Sigmoid colon (tissue), 7 donors: ENCODE results near the gene FIGNL2. TPM values are rescaled to one million over a fixed set of nuclear protein-coding genes. Genes with fewer than 3 reads are reported as not detected.

Source experiments
- DNase-seq: peaks from one replicate; pipeline ENCODE4 v3.0.0-alpha.2; 2019
- H3K27ac ChIP-seq, 4 donors: fragments of 200-600 bp; sonication (generic); one replicate each; pipeline ENCODE4 v1.5.1; 2016 to 2019; ENCODE audit warnings: mild to moderate bottlenecking in 1 of 4
- H3K27me3 ChIP-seq, 3 donors: fragments of 200-600 bp; sonication (generic); one replicate each; pipeline ENCODE4 v1.5.1; 2019; ENCODE audit warnings: mild to moderate bottlenecking in 1 of 3
- H3K36me3 ChIP-seq, 4 donors: fragments of 200-600 bp; sonication (generic); one replicate each; pipeline ENCODE4 v1.5.1; 2016 to 2019
- H3K4me1 ChIP-seq, 4 donors: fragments of 200-600 bp; sonication (generic); one replicate each; pipeline ENCODE4 v1.5.1; 2017 to 2019
- H3K4me3 ChIP-seq, 4 donors: fragments of 200-600 bp; sonication (generic); one replicate each; pipeline ENCODE4 v1.5.1; 2017 to 2019; ENCODE audit warnings: mild to moderate bottlenecking in 2 of 4, moderate library complexity in 1 of 4
- H3K9me3 ChIP-seq, 4 donors: fragments of 200-600 bp in 3 of 4; sonication (generic) in 3 of 4; one replicate each; pipeline versions ENCODE4 v1.5.1 to v1.6.1; 2013 to 2019
- CTCF ChIP-seq, 4 experiments: fragments of 450-650 bp in 3 of 4; fragments of 200-600 bp in 1 of 4; IDR thresholded peaks; one replicate each; pipeline ENCODE4 v1.5.1; 2016 to 2019; ENCODE audit warnings: antibody characterized with exemption in 4 of 4, mild to moderate bottlenecking in 3 of 4, moderate library complexity in 2 of 4
- EP300 ChIP-seq, 4 donors: sonication (generic); formaldehyde crosslinking; IDR thresholded peaks; one replicate each; pipeline ENCODE4 v1.6.1; 2017; ENCODE audit warnings: antibody characterized with exemption in 4 of 4
- POLR2A ChIP-seq, 2 donors: fragments of 450-650 bp; IDR thresholded peaks; one replicate each; pipeline ENCODE4 v1.6.1; 2016; ENCODE audit warnings: antibody characterized with exemption in 2 of 2, mild to moderate bottlenecking in 2 of 2, moderate library complexity in 2 of 2
- POLR2AphosphoS5 ChIP-seq, 4 donors: sonication (generic); formaldehyde crosslinking; IDR thresholded peaks; one replicate each; pipeline ENCODE4 v1.6.1; 2017; ENCODE audit warnings: antibody characterized with exemption in 4 of 4
- WGBS, 2 donors: extraction: QIAGEN DNeasy Blood & Tissue Kit; methylation state at CpG; one replicate each; pipeline ENCODE4 v1.1.7; 2013; 5-methylcytosine and 5-hydroxymethylcytosine counted together
- intact Hi-C: fragments of 100-400 bp; cut with DNase I; formaldehyde crosslinking; loops from one replicate; pipeline ENCODE4 v1.15.1; 2023
- polyA plus RNA-seq, 3 donors: library from polyadenylated mRNA; stranded (reverse); fragments of 200-250 nt; gene quantifications; one replicate each; pipeline ENCODE4 v1.2.3, GENCODE V29; 2013
- total RNA-seq, 4 donors: library from RNA; depleted of rRNA; stranded (reverse); fragments of >200 nt; gene quantifications; one replicate each; pipeline ENCODE4 v1.1.0, GENCODE V29; 2016
- donor health status: healthy with polysubstance abuse.
- donor health status: Bipolar disorder and iron deficiency.
- donor health status: healthy.

FIGNL2 gene
- total and polyA plus RNA-seq, 7 donors, result 0.28 to 0.36 (median 0.36) TPM; not detected in 4

GRCh38 chr12:51869496-51869865 is 21.0 kb upstream of the FIGNL2 start:
- peak overlapping the region in 3 of 4 donors; percentile 40 to 43 (median 43) for H3K4me3 ChIP-seq
- H3K36me3 ChIP-seq, result no peaks in the 10 kb centered on the region
- no peaks in the 10 kb centered on the region for H3K9me3 ChIP-seq
- H3K27ac ChIP-seq, result no peak overlapping the region
- DNase-seq, result no peak
- H3K4me1 ChIP-seq, result peaks cover 0 to 17% (median 16%) of the 10 kb centered on the region in 4 donors
- 40 to 51% methylated on average over 20 of the region's 20 CpGs for WGBS, 2 donors
- peaks cover 19 to 61% (median 33%) of the 10 kb centered on the region in 3 donors for H3K27me3 ChIP-seq
- TF ChIP-seq POLR2A (IDR thresholded peaks at IDR 0.05), result no peak
- no peak for TF ChIP-seq EP300 (IDR thresholded peaks at IDR 0.05)
- TF ChIP-seq CTCF (IDR thresholded peaks at IDR 0.05), result no peak
- no peak for TF ChIP-seq POLR2AphosphoS5 (IDR thresholded peaks at IDR 0.05)
- intact Hi-C loops, result no loop called here

GRCh38 chr12:51868821-51869495 is 20.4 kb upstream of the FIGNL2 start:
- no peaks in the 10 kb centered on the region for H3K9me3 ChIP-seq
- 3 to 8% methylated on average over 67 of the region's 67 CpGs for WGBS, 2 donors
- H3K36me3 ChIP-seq, result no peaks in the 10 kb centered on the region
- DNase-seq, result no peak
- intact Hi-C loops, result no loop called here
- peaks cover 20 to 67% (median 38%) of the 10 kb centered on the region in 3 donors for H3K27me3 ChIP-seq
- TF ChIP-seq POLR2AphosphoS5 (IDR thresholded peaks at IDR 0.05) (no peak), EP300 (IDR thresholded peaks at IDR 0.05) (no peak), POLR2A (IDR thresholded peaks at IDR 0.05) (no peak), CTCF (IDR thresholded peaks at IDR 0.05) (no peak)
- H3K27ac ChIP-seq, result no peak overlapping the region
- H3K4me1 ChIP-seq, result peaks cover 0 to 23% (median 21%) of the 10 kb centered on the region in 4 donors
- peak overlapping the region in 3 of 4 donors; percentile 40 to 43 (median 43) for H3K4me3 ChIP-seq

GRCh38 chr12:51867796-51868428 is 19.4 kb upstream of the FIGNL2 start:
- H3K4me1 ChIP-seq, result peaks cover 0 to 28% (median 26%) of the 10 kb centered on the region in 4 donors
- no peak overlapping the region for H3K27ac ChIP-seq
- TF ChIP-seq CTCF (IDR thresholded peaks at IDR 0.05), result no peak
- TF ChIP-seq POLR2A (IDR thresholded peaks at IDR 0.05), result no peak
- no peak for TF ChIP-seq POLR2AphosphoS5 (IDR thresholded peaks at IDR 0.05)
- TF ChIP-seq EP300 (IDR thresholded peaks at IDR 0.05), result no peak
- no peaks in the 10 kb centered on the region for H3K9me3 ChIP-seq
- DNase-seq, result no peak
- no peaks in the 10 kb centered on the region for H3K36me3 ChIP-seq
- H3K27me3 ChIP-seq, result peaks cover 27 to 77% (median 48%) of the 10 kb centered on the region in 3 donors
- H3K4me3 ChIP-seq, result no peak overlapping the region
- 90 to 94% methylated on average over 12 of the region's 12 CpGs for WGBS, 2 donors
- intact Hi-C loops, result no loop called here

GRCh38 chr12:51867371-51867770 is 18.9 kb upstream of the FIGNL2 start:
- intact Hi-C loops, result no loop called here
- Histone ChIP-seq H3K36me3 (no peaks in the 10 kb centered on the region), H3K27ac (no peak overlapping the region), H3K4me1 (peaks cover 0 to 28% (median 26%) of the 10 kb centered on the region in 4 donors), H3K27me3 (peaks cover 27 to 83% (median 48%) of the 10 kb centered on the region in 3 donors), H3K9me3 (no peaks in the 10 kb centered on the region), H3K4me3 (no peak overlapping the region)
- TF ChIP-seq POLR2AphosphoS5 (IDR thresholded peaks at IDR 0.05), result no peak
- no peak for DNase-seq

GRCh38 chr12:51866762-51867161 is 18.2 kb upstream of the FIGNL2 start:
- H3K4me3 ChIP-seq, result no peak overlapping the region
- TF ChIP-seq POLR2AphosphoS5 (IDR thresholded peaks at IDR 0.05), result no peak
- no peak for TF ChIP-seq EP300 (IDR thresholded peaks at IDR 0.05)
- TF ChIP-seq CTCF (IDR thresholded peaks at IDR 0.05), result no peak
- TF ChIP-seq POLR2A (IDR thresholded peaks at IDR 0.05), result no peak
- intact Hi-C loops, result no loop called here
- H3K36me3 ChIP-seq, result no peaks in the 10 kb centered on the region
- H3K27me3 ChIP-seq, result peaks cover 27 to 89% (median 48%) of the 10 kb centered on the region in 3 donors
- 84 to 94% methylated on average over 8 of the region's 8 CpGs for WGBS, 2 donors
- peaks cover 0 to 28% (median 26%) of the 10 kb centered on the region in 4 donors for H3K4me1 ChIP-seq
- no peak overlapping the region for H3K27ac ChIP-seq
- DNase-seq, result no peak
- H3K9me3 ChIP-seq, result no peaks in the 10 kb centered on the region
